Endothelial cell of umbilical vein (primary cell): ENCODE results near the gene GPBAR1. TPM values are rescaled to one million over a fixed set of nuclear protein-coding genes. Genes with fewer than 3 reads are reported as not detected.
"Not testable (repeated sequence)": the region's sequence is repeated elsewhere in the genome, so short reads cannot be mapped to it uniquely, and the experiment has no call there.

ENCODE experiments used
- BruUV-seq: library from RNA; stranded (reverse); fragments of 400-500 nt; replicated peaks from 2 replicates; lab custom pipeline; 2021; lab: Mats Ljungman, UMichigan
- CTCF ChIA-PET: fragments of 300-600, 350-600 bp; sonication (Branson Sonifier 250); formaldehyde crosslinking; loops from one replicate; lab custom pipeline; 2021; ENCODE audit warnings: antibody characterized with exemption, inconsistent platforms; lab: Charles Lee
- POLR2A ChIA-PET: fragments of 300-600, 350-600 bp; sonication (Branson Sonifier 250); formaldehyde crosslinking; loops from one replicate; lab custom pipeline; 2021; ENCODE audit warnings: antibody characterized with exemption, inconsistent platforms; lab: Charles Lee
- DNase-seq: peaks from one replicate; pipeline ENCODE4 v3.0.0-alpha.2; 2011; ENCODE audit warnings: low read depth, low spot score
- FAIRE-seq: peaks from 2 replicates; lab custom pipeline; 2011; peaks lifted over from hg19 to GRCh38; lab: Jason Lieb, UNC
- H2AFZ ChIP-seq: 2 replicates; pipeline ENCODE4 v1.6.0; 2012; ENCODE audit warnings: low read depth, low read length, control low read depth, inconsistent platforms
- H3K27ac ChIP-seq: 2 replicates; pipeline ENCODE4 v1.5.1; 2011; ENCODE audit warnings: low read depth, mild to moderate bottlenecking, control low read depth, low read length, moderate library complexity; ENCODE audit not compliant: insufficient read depth
- H3K27me3 ChIP-seq, 2 experiments: 2 replicates each; pipeline versions ENCODE4 v1.6.0 to v1.6.1; 2011; ENCODE audit warnings: low read length in 2 of 2, mixed read lengths in 1 of 2; ENCODE audit not compliant: control insufficient read depth in 2 of 2, insufficient read depth in 2 of 2
- H3K36me3 ChIP-seq, 2 experiments: 2 replicates in 1 of 2; 3 replicates in 1 of 2; pipeline ENCODE4 v1.5.1; 2011; ENCODE audit warnings: low read length in 2 of 2, mild to moderate bottlenecking in 1 of 2, moderate library complexity in 1 of 2; ENCODE audit not compliant: control insufficient read depth in 2 of 2, insufficient read depth in 2 of 2; ENCODE audit errors: extremely low read depth in 1 of 2
- H3K4me1 ChIP-seq: 3 replicates; pipeline ENCODE4 v1.5.1; 2011; ENCODE audit warnings: mild to moderate bottlenecking, low read length; ENCODE audit not compliant: control insufficient read depth, insufficient read depth; ENCODE audit errors: extremely low read depth
- H3K4me2 ChIP-seq: 2 replicates; pipeline ENCODE4 v1.6.1; 2011; ENCODE audit warnings: low read length, control low read depth, mixed read lengths; ENCODE audit not compliant: insufficient read depth
- H3K4me3 ChIP-seq, 3 experiments: fragments of 200-600 bp in 1 of 3; sonication (generic), shearing (Covaris generic) in 1 of 3; replicated peaks in 1 of 3; 2 replicates each; pipeline ENCODE4 v1.5.1; 2011 to 2016; ENCODE audit warnings: control low read depth in 3 of 3, low read length in 3 of 3, mild to moderate bottlenecking in 2 of 3, inconsistent platforms in 1 of 3, low read depth in 1 of 3, moderate library complexity in 1 of 3; ENCODE audit not compliant: insufficient read depth in 1 of 3
- H3K79me2 ChIP-seq: 2 replicates; pipeline ENCODE4 v1.6.0; 2012; ENCODE audit warnings: low read length, inconsistent platforms; ENCODE audit not compliant: control insufficient read depth, insufficient read depth
- H3K9ac ChIP-seq: replicated peaks from 2 replicates; pipeline ENCODE3; 2011; ENCODE audit warnings: low read length, control low read depth; ENCODE audit not compliant: insufficient read depth; ENCODE audit errors: extremely low read depth
- H3K9me1 ChIP-seq: replicated peaks from 3 replicates; pipeline ENCODE4 v1.6.0; 2011; ENCODE audit warnings: mild to moderate bottlenecking, low read length; ENCODE audit not compliant: control insufficient read depth, insufficient read depth; ENCODE audit errors: extremely low read depth
- H3K9me3 ChIP-seq: replicated peaks from 2 replicates; pipeline ENCODE4 v1.5.1; 2012; ENCODE audit warnings: low read length, inconsistent platforms; ENCODE audit not compliant: control insufficient read depth, insufficient read depth
- H4K20me1 ChIP-seq: replicated peaks from 2 replicates; pipeline ENCODE3; 2011; ENCODE audit warnings: mild to moderate bottlenecking, low read length; ENCODE audit not compliant: control insufficient read depth, insufficient read depth; ENCODE audit errors: extremely low read depth
- CTCF ChIP-seq, 2 donors: IDR thresholded peaks; 1 replicate in 1 of 2; 2 replicates in 1 of 2; pipeline ENCODE4 v1.5.1; 2011; ENCODE audit warnings: low read length in 2 of 2, mild to moderate bottlenecking in 2 of 2, moderate library complexity in 2 of 2, control low read depth in 1 of 2, inconsistent platforms in 1 of 2, low read depth in 1 of 2; ENCODE audit not compliant: insufficient read depth in 1 of 2; ENCODE audit errors: extremely low read depth in 1 of 2
- GATA2 ChIP-seq: IDR thresholded peaks from 2 replicates; pipeline ENCODE4 v1.7.0; 2011; ENCODE audit warnings: low read depth, mild to moderate bottlenecking, moderate library complexity, mixed read lengths, low read length; ENCODE audit not compliant: insufficient read length, insufficient read depth
- JUN ChIP-seq: IDR thresholded peaks from 2 replicates; pipeline ENCODE4 v1.6.1; 2011; ENCODE audit warnings: borderline replicate concordance, low read depth; ENCODE audit not compliant: insufficient read length, insufficient read depth
- POLR2A ChIP-seq: IDR thresholded peaks from 2 replicates; pipeline ENCODE4 v1.6.1; 2012; ENCODE audit warnings: low read depth, mild to moderate bottlenecking, control low read depth, low read length
- POLR2AphosphoS5 ChIP-seq: IDR thresholded peaks from 2 replicates; pipeline ENCODE4 v1.6.1; 2012; ENCODE audit warnings: low read depth, mild to moderate bottlenecking, control low read depth, low read length, moderate library complexity; ENCODE audit not compliant: insufficient read depth
- dilution Hi-C: fragments of 300-500 bp; cut with MboI; formaldehyde crosslinking; loops from one replicate; pipeline ENCODE4 v1.15.0; 2019; ENCODE audit warnings: low sequenced_read_pairs; ENCODE audit not compliant: extremely low pct_ligation_motif_present
- intact Hi-C: fragments of 100-400 bp; cut with micrococcal nuclease; formaldehyde crosslinking; loops from one replicate; pipeline ENCODE4 v1.10.0; 2022
- polyA plus RNA-seq, 4 experiments: library from polyadenylated mRNA; depleted of rRNA in 3 of 4; stranded (reverse) in 3 of 4; unstranded in 1 of 4; fragments of >200 nt; gene quantifications; 2 replicates each; pipeline versions ENCODE4 v1.2.1 to v1.2.3, GENCODE V29; 2011 to 2012; ENCODE audit warnings: missing spikeins in 1 of 4
- total RNA-seq: library from RNA; stranded (reverse); gene quantifications from 2 replicates; pipeline ENCODE4 v1.2.3, GENCODE V29; 2021

GPBAR1 gene
- total and polyA plus RNA-seq, 2 donors (not counting 3 experiments of a cell fraction or from before 2014, with no cell fraction given) = 0.14 to 0.75 TPM

GRCh38 chr2:218272531-218273212, 11.9 kb downstream of the GPBAR1 start:
- no peaks in the 10 kb centered on the region for H3K27me3 ChIP-seq
- BruUV-seq = no TSS peak
- dilution Hi-C loops = no loop called here
- H2AFZ ChIP-seq = no peak overlapping the region
- no peaks in the 10 kb centered on the region for H4K20me1 ChIP-seq
- H3K79me2 ChIP-seq = peaks cover 7% of the 10 kb centered on the region
- CTCF ChIA-PET = interaction anchor here (0.5 to 7.0 kb wide), 20 partner anchors 10 to 575 kb away, joined by 3 to 99 read pairs (median 6); partner anchors contain the start of genes CATIP and TMBIM1
- H3K9ac ChIP-seq = no peak overlapping the region
- POLR2A ChIA-PET = interaction anchor here (1.0 to 2.1 kb wide), 4 partner anchors 10 to 23 kb away, joined by 3 to 9 read pairs (median 5); no protein-coding TSS in a partner anchor
- no peaks in the 10 kb centered on the region for H3K9me1 ChIP-seq
- intact Hi-C loops = loop anchor here (1.0 to 5.0 kb wide), 6 partner anchors 15 to 375 kb away; partner anchors contain the start of genes CATIP and TMBIM1
- peaks cover 19% of the 10 kb centered on the region for H3K4me1 ChIP-seq
- no peaks in the 10 kb centered on the region for H3K9me3 ChIP-seq
- H3K4me3 ChIP-seq = no peak overlapping the region
- H3K36me3 ChIP-seq = peaks cover 14 to 41% of the 10 kb centered on the region in 2 experiments
- no peak overlapping the region for H3K4me2 ChIP-seq
- TF ChIP-seq POLR2A (peak; percentile 56), POLR2AphosphoS5 (peak; percentile 55), GATA2 (no peak), JUN (no peak), CTCF (IDR thresholded peaks at IDR 0.05; ENCODE audit: extremely low read depth in 1 of 2, insufficient read depth in 1 of 2, low read depth in 1 of 2, low read length in 2 of 2) (peak; percentile 77 to 92)
- DNase-seq (peak; percentile 85), FAIRE-seq (peak; percentile 97)
- H3K27ac ChIP-seq = no peak overlapping the region

- H3K27ac ChIP-seq, H3K9me3 ChIP-seq, H3K9ac ChIP-seq, H4K20me1 ChIP-seq, H2AFZ ChIP-seq, H3K27me3 ChIP-seq, H3K4me3 ChIP-seq, BruUV-seq, DNase-seq, dilution Hi-C loops, H3K9me1 ChIP-seq, H3K4me2 ChIP-seq, H3K79me2 ChIP-seq, FAIRE-seq: not testable (repeated sequence)
- CTCF ChIA-PET = interaction anchor here (0.5 to 7.0 kb wide), 16 partner anchors 9 to 193 kb away, joined by 3 to 99 read pairs (median 6); partner anchors contain the start of genes CATIP and TMBIM1
- intact Hi-C loops = loop anchor here (5.0 kb wide), 1 partner anchor 374 kb away; no protein-coding TSS in a partner anchor
- H3K4me1 ChIP-seq = peaks cover 19% of the 10 kb centered on the region
- H3K36me3 ChIP-seq = peaks cover 19 to 47% of the 10 kb centered on the region in 2 experiments
- POLR2A ChIA-PET = interaction anchor here (1.5 to 2.1 kb wide), 2 partner anchors 10 to 13 kb away, joined by 6 to 9 read pairs; no protein-coding TSS in a partner anchor
Observed at GRCh38 chr2:218273214-218273907, 12.5 kb downstream of the GPBAR1 start.
